ENCODE measurements around the gene DPY19L3. TPM values are rescaled to one million over a fixed set of nuclear protein-coding genes. Genes with fewer than 3 reads are reported as not detected.
"Not testable (repeated sequence)": the region's sequence is repeated elsewhere in the genome, so short reads cannot be mapped to it uniquely, and the experiment has no call there.

DPY19L3 gene
- total RNA-seq, 2 experiments from 2014 or later: 7.3 to 8.5 TPM

DNA sequence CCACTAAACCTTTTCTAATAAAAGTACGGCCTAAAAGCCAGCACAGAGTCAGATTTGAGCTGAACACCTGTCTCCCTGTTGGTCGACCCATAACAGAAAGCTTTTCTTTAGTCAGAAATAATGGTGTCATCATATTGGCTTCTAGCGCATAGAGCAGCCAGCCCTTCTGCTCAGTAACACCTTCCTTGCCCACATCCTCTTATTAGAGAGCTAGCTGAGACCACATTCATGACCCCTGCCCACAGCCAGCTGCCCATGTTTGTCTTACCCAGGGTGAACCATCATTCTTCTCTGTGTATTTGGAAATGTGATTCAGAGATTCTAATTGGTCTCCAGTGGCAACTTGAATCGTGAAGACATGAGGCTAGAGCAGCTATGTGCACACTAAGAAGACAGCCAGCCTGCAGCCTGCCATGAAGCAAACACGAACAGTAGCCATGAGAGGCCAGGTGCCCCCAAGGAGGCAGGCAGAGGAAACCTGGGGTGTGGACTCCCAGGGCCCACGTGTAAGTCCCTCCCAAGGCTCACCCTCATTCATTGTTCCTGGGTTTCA, 93.2 kb downstream of the DPY19L3 start:
- POLR2A ChIA-PET: no interaction called here
- Mint-ChIP-seq H3K4me3 (no peak overlapping the region), H3K36me3 (ENCODE audit: low read depth) (no peaks in the 10 kb centered on the region), H3K4me1 (ENCODE audit: low read depth) (no peaks in the 10 kb centered on the region), H3K9me3 (no peaks in the 10 kb centered on the region), H3K27ac (no peak overlapping the region), H3K27me3 (peaks cover 10% of the 10 kb centered on the region)
- intact Hi-C loops (cut with DNase I, micrococcal nuclease): no loop called here
- Histone ChIP-seq H3K4me3 (ENCODE audit: low read length) (no peak overlapping the region), H3K36me3 (ENCODE audit: insufficient read depth, low read length) (no peaks in the 10 kb centered on the region), H3K9me3 (ENCODE audit: control insufficient read depth in 1 of 2, insufficient read depth in 1 of 2, low read length in 2 of 2) (no peaks in the 10 kb centered on the region), H3K27ac (ENCODE audit: low read depth in 1 of 2, low read length in 2 of 2) (no peak overlapping the region), H3K4me1 (ENCODE audit: insufficient read depth, low read length) (no peaks in the 10 kb centered on the region), H3K27me3 (ENCODE audit: control insufficient read depth in 1 of 2, insufficient read depth in 2 of 2, low read length in 2 of 2) (no peaks in the 10 kb centered on the region)
- DNase-seq (peak in 2 of 14 experiments; percentile 6 to 70), ATAC-seq (ENCODE audit: poor library complexity) (no peak)
- CTCF ChIA-PET: no interaction called here
- TF ChIP-seq, protein P1, sequence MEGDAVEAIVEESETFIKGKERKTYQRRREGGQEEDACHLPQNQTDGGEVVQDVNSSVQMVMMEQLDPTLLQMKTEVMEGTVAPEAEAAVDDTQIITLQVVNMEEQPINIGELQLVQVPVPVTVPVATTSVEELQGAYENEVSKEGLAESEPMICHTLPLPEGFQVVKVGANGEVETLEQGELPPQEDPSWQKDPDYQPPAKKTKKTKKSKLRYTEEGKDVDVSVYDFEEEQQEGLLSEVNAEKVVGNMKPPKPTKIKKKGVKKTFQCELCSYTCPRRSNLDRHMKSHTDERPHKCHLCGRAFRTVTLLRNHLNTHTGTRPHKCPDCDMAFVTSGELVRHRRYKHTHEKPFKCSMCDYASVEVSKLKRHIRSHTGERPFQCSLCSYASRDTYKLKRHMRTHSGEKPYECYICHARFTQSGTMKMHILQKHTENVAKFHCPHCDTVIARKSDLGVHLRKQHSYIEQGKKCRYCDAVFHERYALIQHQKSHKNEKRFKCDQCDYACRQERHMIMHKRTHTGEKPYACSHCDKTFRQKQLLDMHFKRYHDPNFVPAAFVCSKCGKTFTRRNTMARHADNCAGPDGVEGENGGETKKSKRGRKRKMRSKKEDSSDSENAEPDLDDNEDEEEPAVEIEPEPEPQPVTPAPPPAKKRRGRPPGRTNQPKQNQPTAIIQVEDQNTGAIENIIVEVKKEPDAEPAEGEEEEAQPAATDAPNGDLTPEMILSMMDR (IDR thresholded peaks at IDR 0.05): no peak

DNA sequence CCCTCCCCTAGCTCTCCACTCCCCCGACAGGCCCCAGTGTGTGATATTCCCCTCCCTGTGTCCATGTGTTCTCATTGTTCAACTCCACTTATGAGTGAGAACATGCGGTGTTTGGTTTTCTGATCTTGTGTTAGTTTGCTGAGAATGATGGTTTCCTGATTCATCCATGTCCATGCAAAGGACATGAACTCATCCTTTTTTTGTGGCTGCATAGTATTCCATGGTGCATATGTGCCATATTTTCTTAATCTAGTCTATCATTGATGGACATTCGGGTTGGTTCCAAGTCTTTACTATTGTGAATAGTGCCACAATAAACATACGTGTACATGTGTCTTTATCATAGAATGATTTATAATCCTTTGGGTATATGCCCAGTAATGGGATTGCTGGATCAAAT, 106.9 kb downstream of the DPY19L3 start:
- H3K36me3 Mint-ChIP-seq (ENCODE audit: low read depth); DNase-seq; H3K4me3 ChIP-seq (ENCODE audit: low read length); H3K36me3 ChIP-seq (ENCODE audit: insufficient read depth, low read length); H3K4me1 Mint-ChIP-seq (ENCODE audit: low read depth); CTCF ChIA-PET; H3K27ac ChIP-seq (ENCODE audit: low read depth in 1 of 2, low read length in 2 of 2); H3K9me3 ChIP-seq (ENCODE audit: control insufficient read depth in 1 of 2, insufficient read depth in 1 of 2, low read length in 2 of 2); H3K4me1 ChIP-seq (ENCODE audit: insufficient read depth, low read length); H3K27me3 Mint-ChIP-seq; intact Hi-C loops (cut with DNase I, micrococcal nuclease); H3K4me3 Mint-ChIP-seq; H3K27me3 ChIP-seq (ENCODE audit: control insufficient read depth in 1 of 2, insufficient read depth in 2 of 2, low read length in 2 of 2); POLR2A ChIA-PET; H3K27ac Mint-ChIP-seq; ATAC-seq (ENCODE audit: poor library complexity); H3K9me3 Mint-ChIP-seq: not testable (repeated sequence)

DNA sequence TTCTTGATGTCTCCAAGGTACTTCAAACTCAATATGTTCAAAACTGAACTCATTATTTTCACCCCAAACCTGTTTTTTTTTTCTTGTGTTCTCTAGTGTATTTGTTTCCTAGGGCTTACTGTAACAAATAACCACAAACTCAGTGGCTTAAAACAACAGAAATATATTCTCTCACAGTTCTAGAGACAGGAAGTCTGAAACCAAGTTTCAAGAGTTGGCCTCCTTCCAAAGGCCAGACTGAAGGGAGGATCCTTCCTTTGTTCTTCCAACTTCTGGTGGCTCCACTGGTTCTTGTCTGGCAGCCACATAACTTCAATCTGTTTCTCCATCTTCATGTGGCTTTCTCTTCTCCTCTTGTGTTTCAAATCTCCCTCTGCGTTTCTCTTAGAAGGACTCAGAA, 113.5 kb downstream of the DPY19L3 start:
- no peaks in the 10 kb centered on the region for H3K36me3 ChIP-seq (ENCODE audit: insufficient read depth, low read length)
- H3K9me3 ChIP-seq (ENCODE audit: control insufficient read depth in 1 of 2, insufficient read depth in 1 of 2, low read length in 2 of 2): no peaks in the 10 kb centered on the region
- peaks cover 31% of the 10 kb centered on the region for H3K4me1 Mint-ChIP-seq (ENCODE audit: low read depth)
- intact Hi-C loops (cut with DNase I, micrococcal nuclease): no loop called here
- CTCF ChIA-PET: no interaction called here
- H3K9me3 Mint-ChIP-seq: no peaks in the 10 kb centered on the region
- no peaks in the 10 kb centered on the region for H3K36me3 Mint-ChIP-seq (ENCODE audit: low read depth)
- H3K4me3 Mint-ChIP-seq: peak overlapping the region; percentile 12
- ATAC-seq (ENCODE audit: poor library complexity): peak; percentile 26
- H3K4me3 ChIP-seq (ENCODE audit: low read length): no peak overlapping the region
- DNase-seq: peak in 5 of 14 experiments; percentile 14 to 59 (median 45)
- TF ChIP-seq, protein P1 (IDR thresholded peaks at IDR 0.05): no peak
- peaks cover 14% of the 10 kb centered on the region for H3K4me1 ChIP-seq (ENCODE audit: insufficient read depth, low read length)
- H3K27me3 ChIP-seq (ENCODE audit: control insufficient read depth in 1 of 2, insufficient read depth in 2 of 2, low read length in 2 of 2): no peaks in the 10 kb centered on the region
- POLR2A ChIA-PET: no interaction called here
- no peaks in the 10 kb centered on the region for H3K27me3 Mint-ChIP-seq
- no peak overlapping the region for H3K27ac ChIP-seq (ENCODE audit: low read depth in 1 of 2, low read length in 2 of 2)
- peak overlapping the region; percentile 38 for H3K27ac Mint-ChIP-seq

DNA sequence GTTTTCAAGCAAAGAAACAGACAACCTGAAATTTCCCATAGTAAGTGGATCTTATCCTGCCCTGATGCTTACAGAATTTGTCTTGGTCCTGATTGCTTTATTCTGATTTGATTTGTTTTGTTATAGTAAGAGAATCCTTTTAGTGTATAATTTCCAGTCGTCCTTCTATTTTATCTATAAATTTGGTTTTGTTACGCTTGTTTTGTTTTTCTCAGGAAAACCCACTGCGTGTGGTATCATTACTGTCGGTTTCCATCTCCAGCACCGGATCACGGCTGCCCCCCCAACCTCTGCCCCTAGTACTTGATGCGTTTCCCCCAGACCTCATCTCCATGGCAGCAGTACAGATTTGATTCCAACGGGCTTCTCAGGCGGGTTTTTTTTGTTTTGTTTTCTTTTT, 117.4 kb downstream of the DPY19L3 start:
- intact Hi-C loops (cut with DNase I, micrococcal nuclease): no loop called here
- ChIA-PET POLR2A (no interaction called here), CTCF (no interaction called here)
- ATAC-seq (ENCODE audit: poor library complexity): no peak
- Histone ChIP-seq H3K4me3 (ENCODE audit: low read length) (no peak overlapping the region), H3K27ac (ENCODE audit: low read depth in 1 of 2, low read length in 2 of 2) (no peak overlapping the region), H3K4me1 (ENCODE audit: insufficient read depth, low read length) (peaks cover 14% of the 10 kb centered on the region), H3K36me3 (ENCODE audit: insufficient read depth, low read length) (no peaks in the 10 kb centered on the region), H3K9me3 (ENCODE audit: control insufficient read depth in 1 of 2, insufficient read depth in 1 of 2, low read length in 2 of 2) (peaks cover 0 to 4% of the 10 kb centered on the region in 2 experiments), H3K27me3 (ENCODE audit: control insufficient read depth in 1 of 2, insufficient read depth in 2 of 2, low read length in 2 of 2) (no peaks in the 10 kb centered on the region)
- TF ChIP-seq, protein P1 (IDR thresholded peaks at IDR 0.05): no peak
- H3K9me3 Mint-ChIP-seq: peaks cover under 1% of the 10 kb centered on the region
- no peak overlapping the region for H3K4me3 Mint-ChIP-seq
- H3K36me3 Mint-ChIP-seq (ENCODE audit: low read depth): no peaks in the 10 kb centered on the region
- H3K27ac Mint-ChIP-seq: no peak overlapping the region
- peaks cover 28% of the 10 kb centered on the region for H3K4me1 Mint-ChIP-seq (ENCODE audit: low read depth)
- DNase-seq: no peak
- no peaks in the 10 kb centered on the region for H3K27me3 Mint-ChIP-seq
